PC-3 (cell line): Measurements from ENCODE around the gene ACOT6. TPM values are rescaled to one million over a fixed set of nuclear protein-coding genes. Genes with fewer than 3 reads are reported as not detected.

Experiments
- ATAC-seq: fragments of 200-7000 bp; cut with Tn5 transposase; 2 replicates; pipeline ENCODE4 v1.9.1; 2020; ENCODE audit warnings: mild to moderate bottlenecking, moderate library complexity
- BruUV-seq: library from RNA; stranded (reverse); fragments of 400-500 nt; replicated peaks from 2 replicates; lab custom pipeline; 2021; lab: Mats Ljungman, UMichigan
- CTCF ChIA-PET: fragments of 300-600 bp; sonication (Branson Sonifier 250); formaldehyde crosslinking; loops from one replicate; lab custom pipeline; 2022; ENCODE audit warnings: antibody characterized with exemption; lab: Charles Lee
- POLR2A ChIA-PET: fragments of 300-600 bp; sonication (Branson Sonifier 250); formaldehyde crosslinking; loops from one replicate; lab custom pipeline; 2022; ENCODE audit warnings: antibody characterized with exemption; ENCODE audit not compliant: unreplicated experiment; lab: Charles Lee
- DNase-seq: peaks from one replicate; pipeline ENCODE4 v3.0.0-alpha.2; 2015
- H2AFZ ChIP-seq: fragments of 300-600 bp; sonication (generic); 2 replicates; pipeline ENCODE4 v1.6.0; 2016; ENCODE audit warnings: antibody characterized with exemption, low read length
- H3F3A ChIP-seq: fragments of 300-600 bp; sonication (generic); one replicate; pipeline ENCODE4 v1.6.0; 2017; ENCODE audit warnings: antibody characterized with exemption, low read length, control low read depth, mild to moderate bottlenecking; ENCODE audit not compliant: unreplicated experiment
- H3K27ac ChIP-seq: fragments of 300-600 bp; sonication (generic); 2 replicates; pipeline ENCODE4 v1.5.1; 2016; ENCODE audit warnings: mild to moderate bottlenecking, low read length
- H3K27me3 ChIP-seq: fragments of 300-600 bp; sonication (generic); 2 replicates; pipeline ENCODE4 v1.6.1; 2016; ENCODE audit warnings: low read length, mixed read lengths
- H3K36me3 ChIP-seq: fragments of 300-600 bp; sonication (generic); 2 replicates; pipeline ENCODE4 v1.6.1; 2016; ENCODE audit warnings: low read depth, mixed run types, low read length, mixed read lengths
- H3K4me1 ChIP-seq: fragments of 300-600 bp; sonication (generic); 2 replicates; pipeline ENCODE4 v1.5.1; 2016; ENCODE audit warnings: low read length; ENCODE audit not compliant: insufficient read depth
- H3K4me2 ChIP-seq: fragments of 300-600 bp; sonication (generic); 2 replicates; pipeline ENCODE4 v1.6.0; 2016; ENCODE audit warnings: low read length
- H3K4me3 ChIP-seq: fragments of 300-600 bp; sonication (generic); 2 replicates; pipeline ENCODE4 v1.5.1; 2016; ENCODE audit warnings: mild to moderate bottlenecking, low read length, mixed read lengths
- H3K79me2 ChIP-seq: fragments of 300-600 bp; sonication (generic); 2 replicates; pipeline ENCODE4 v1.6.1; 2017; ENCODE audit warnings: low read length, mixed read lengths
- H3K9ac ChIP-seq: fragments of 300-600 bp; sonication (generic); 2 replicates; pipeline ENCODE4 v1.6.0; 2016; ENCODE audit warnings: mild to moderate bottlenecking, low read length
- H3K9me2 ChIP-seq: fragments of 300-600 bp; sonication (generic); replicated peaks from 2 replicates; pipeline ENCODE4 v1.6.1; 2016; ENCODE audit warnings: mixed run types, low read length, mixed read lengths
- H3K9me3 ChIP-seq: fragments of 300-600 bp; sonication (generic); 2 replicates; pipeline ENCODE4 v1.6.1; 2016; ENCODE audit warnings: low read length, mixed read lengths
- H4K20me1 ChIP-seq: fragments of 300-600 bp; sonication (generic); 2 replicates; pipeline ENCODE4 v1.6.1; 2016; ENCODE audit warnings: low read length, mixed read lengths
- CTCF ChIP-seq: fragments of 300-600 bp; sonication (generic); conservative IDR thresholded peaks from 2 replicates; pipeline ENCODE4 v1.5.1; 2017; ENCODE audit warnings: antibody characterized with exemption, low read depth, mild to moderate bottlenecking, low read length
- EZH2 ChIP-seq: fragments of 300-600 bp; sonication (generic); IDR thresholded peaks from one replicate; pipeline ENCODE4 v1.6.1; 2017; ENCODE audit warnings: antibody characterized with exemption, mild to moderate bottlenecking, low read length; ENCODE audit not compliant: unreplicated experiment
- EZH2phosphoT487 ChIP-seq: fragments of 300-600 bp; sonication (generic); IDR thresholded peaks from 2 replicates; pipeline ENCODE4 v1.6.1; 2018; ENCODE audit warnings: mild to moderate bottlenecking, antibody characterized with exemption, low read length, borderline replicate concordance
- intact Hi-C: fragments of 100-400 bp; cut with micrococcal nuclease; formaldehyde crosslinking; loops from 2 replicates; pipeline ENCODE4 v1.9.0; 2023
- total RNA-seq: library from RNA; depleted of rRNA; stranded (reverse); fragments of >200 nt; gene quantifications from 2 replicates; pipeline ENCODE4 v1.2.3, GENCODE V29; 2014

ACOT6 gene
- total RNA-seq, 1 experiment from 2014 or later = not detected

GRCh38 chr14:73640796-73641365 lies 28.6 kb downstream of the ACOT6 start:
- no peak overlapping the region for H3K27ac ChIP-seq
- TF ChIP-seq EZH2phosphoT487 = no peak
- TF ChIP-seq EZH2 = no peak
- TF ChIP-seq CTCF = no peak
- H3K4me2 ChIP-seq = no peak overlapping the region
- no peak for ATAC-seq
- H3K36me3 ChIP-seq = no peaks in the 10 kb centered on the region
- no peak overlapping the region for H3K9ac ChIP-seq
- H3K4me1 ChIP-seq = peaks cover 24% of the 10 kb centered on the region
- peaks cover 8% of the 10 kb centered on the region; the same call in 1 of the 2 replicates for H3K79me2 ChIP-seq
- H3F3A ChIP-seq = no peaks in the 10 kb centered on the region
- intact Hi-C loops = no loop called here
- BruUV-seq = no TSS peak
- ChIA-PET CTCF (no interaction called here), POLR2A (no interaction called here)
- no peaks in the 10 kb centered on the region for H4K20me1 ChIP-seq
- H3K27me3 ChIP-seq = no peaks in the 10 kb centered on the region
- H2AFZ ChIP-seq = no peak overlapping the region
- H3K4me3 ChIP-seq = no peak overlapping the region
- H3K9me2 ChIP-seq = no peaks in the 10 kb centered on the region
- no peaks in the 10 kb centered on the region for H3K9me3 ChIP-seq
- DNase-seq = no peak

GRCh38 chr14:73644531-73645247 lies 32.4 kb downstream of the ACOT6 start, which contains the start of gene DNAL1:
Gene DNAL1, plus strand, starts transcription at chr14:73644986. Its CDS starts 54 bp downstream, at chr14:73645040.
- peak within 1 kb of the TSS; percentile 44 for H3K27ac ChIP-seq
- H3K79me2 ChIP-seq = peaks cover 8% of the 10 kb centered on the region; the same call in 1 of the 2 replicates
- intact Hi-C loops = no loop called here
- BruUV-seq = no TSS peak
- H3K4me1 ChIP-seq = peaks cover 18% of the 10 kb centered on the region
- no peaks in the 10 kb centered on the region for H3K9me3 ChIP-seq
- H4K20me1 ChIP-seq = no peaks in the 10 kb centered on the region
- H3K27me3 ChIP-seq = no peaks in the 10 kb centered on the region
- H3F3A ChIP-seq = no peaks in the 10 kb centered on the region
- ChIA-PET CTCF (no interaction called here), POLR2A (no interaction called here)
- ATAC-seq (peak; percentile 99), DNase-seq (peak; percentile 93)
- H3K9me2 ChIP-seq = no peaks in the 10 kb centered on the region
- H3K36me3 ChIP-seq = no peaks in the 10 kb centered on the region
- peak within 1 kb of the TSS; percentile 95 for H2AFZ ChIP-seq
- H3K4me3 ChIP-seq = peak within 1 kb of the TSS; percentile 84
- no peak for TF ChIP-seq EZH2
- H3K4me2 ChIP-seq = peak within 1 kb of the TSS; percentile 87
- H3K9ac ChIP-seq = peak within 1 kb of the TSS; percentile 76

- peak overlapping the region; percentile 95 for H2AFZ ChIP-seq
- POLR2A ChIA-PET = no interaction called here
- peak overlapping the region; percentile 84 for H3K4me3 ChIP-seq
- CTCF ChIA-PET = no interaction called here
- H3K9me2 ChIP-seq = no peaks in the 10 kb centered on the region
- H4K20me1 ChIP-seq = no peaks in the 10 kb centered on the region
- no peaks in the 10 kb centered on the region for H3K36me3 ChIP-seq
- H3K9me3 ChIP-seq = no peaks in the 10 kb centered on the region
- no peak overlapping the region for H3K27ac ChIP-seq
- peaks cover 13% of the 10 kb centered on the region for H3K4me1 ChIP-seq
- TF ChIP-seq CTCF (no peak), EZH2phosphoT487 (no peak), EZH2 (no peak)
- H3K79me2 ChIP-seq = peaks cover 8% of the 10 kb centered on the region; the same call in 1 of the 2 replicates
- H3K27me3 ChIP-seq = no peaks in the 10 kb centered on the region
- DNase-seq (no peak), ATAC-seq (peak; percentile 14; the same call in 1 of the 2 replicates)
- H3K9ac ChIP-seq = peak overlapping the region; percentile 76
- TSS peak; percentile 67 for BruUV-seq
- intact Hi-C loops = no loop called here
- H3F3A ChIP-seq = no peaks in the 10 kb centered on the region
- peak overlapping the region; percentile 87 for H3K4me2 ChIP-seq
Observed at GRCh38 chr14:73645248-73645610, 32.9 kb downstream of the ACOT6 start.
